Epithelial cell of prostate (primary cell): ENCODE measurements around the gene PRSS33.

ENCODE experiments used
- DNase-seq: peaks from one replicate; pipeline ENCODE4 v3.0.0-alpha.2; 2011; ENCODE audit warnings: low read depth, low spot score
- H3K27ac ChIP-seq: fragments of 450-650 bp; 2 replicates; pipeline ENCODE4 v1.5.1; 2017; ENCODE audit warnings: mild to moderate bottlenecking

The PRSS33 gene, protein sequence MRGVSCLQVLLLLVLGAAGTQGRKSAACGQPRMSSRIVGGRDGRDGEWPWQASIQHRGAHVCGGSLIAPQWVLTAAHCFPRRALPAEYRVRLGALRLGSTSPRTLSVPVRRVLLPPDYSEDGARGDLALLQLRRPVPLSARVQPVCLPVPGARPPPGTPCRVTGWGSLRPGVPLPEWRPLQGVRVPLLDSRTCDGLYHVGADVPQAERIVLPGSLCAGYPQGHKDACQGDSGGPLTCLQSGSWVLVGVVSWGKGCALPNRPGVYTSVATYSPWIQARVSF

DNA sequence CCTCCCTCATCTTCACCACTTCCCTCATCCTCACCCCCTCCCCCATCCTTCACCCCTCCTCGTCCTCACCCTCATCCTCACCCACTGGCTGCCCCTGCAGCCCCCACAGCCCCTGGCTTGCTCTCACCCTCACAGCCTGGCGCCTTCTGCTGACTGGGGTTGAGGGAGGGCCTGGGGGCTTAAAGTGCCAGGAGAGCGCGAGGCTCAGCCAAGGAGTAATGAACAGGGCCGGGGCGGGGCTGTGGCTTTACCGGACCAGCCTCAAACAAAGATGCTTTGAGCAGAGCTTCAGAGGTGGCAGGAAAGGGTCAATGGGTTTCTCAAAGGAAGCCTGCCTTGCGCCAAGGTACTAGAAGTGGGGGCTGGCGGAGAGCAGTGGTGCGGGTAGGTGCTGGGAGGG lies at the start of gene PRSS33:
Gene PRSS33 (minus strand): TSS at position 155 of the 400 bp plus-strand sequence. CDS start 1,013 bp downstream, outside the sequence.
- H3K27ac ChIP-seq, result no peak within 1 kb of the TSS
- no peak for DNase-seq

GRCh38 chr16:2836646-2837508 lies 49.5 kb upstream of the PRSS33 start:
- H3K27ac ChIP-seq, result peak overlapping the region; percentile 81
- no peak for DNase-seq

- peak overlapping the region; percentile 81 for H3K27ac ChIP-seq
- DNase-seq, result peak; percentile 91
These were observed 48.5 kb upstream of the PRSS33 start for GRCh38 chr16:2835638-2836493.

DNA sequence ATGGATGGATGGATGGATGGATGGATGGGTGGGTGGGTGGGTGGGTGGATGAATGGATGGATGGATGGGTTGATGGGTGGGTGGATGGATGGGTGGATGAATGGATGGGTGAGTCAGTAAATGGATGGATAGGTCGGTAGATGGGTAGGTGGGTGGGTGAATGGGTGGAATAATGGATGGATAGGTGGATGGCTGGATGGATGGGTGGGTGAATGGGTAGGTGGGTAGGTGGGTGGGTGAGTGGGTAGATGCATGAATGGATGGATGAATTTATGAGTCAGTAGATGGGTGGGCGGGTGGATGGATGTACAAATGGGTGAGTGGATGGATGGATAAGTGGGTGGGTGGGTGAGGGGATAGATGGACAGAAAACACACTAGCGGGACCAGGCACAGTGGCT lies 47.6 kb upstream of the PRSS33 start:
- DNase-seq, result no peak
- peak overlapping the region; percentile 81 for H3K27ac ChIP-seq

- DNase-seq, result no peak
- no peak overlapping the region for H3K27ac ChIP-seq
These were observed 46.4 kb upstream of the PRSS33 start for GRCh38 chr16:2833776-2834175.

GRCh38 chr16:2831203-2831602 lies 43.8 kb upstream of the PRSS33 start:
- DNase-seq, result no peak
- no peak overlapping the region for H3K27ac ChIP-seq

GRCh38 chr16:2830355-2830695 lies 43.0 kb upstream of the PRSS33 start:
- DNase-seq, result no peak

DNA sequence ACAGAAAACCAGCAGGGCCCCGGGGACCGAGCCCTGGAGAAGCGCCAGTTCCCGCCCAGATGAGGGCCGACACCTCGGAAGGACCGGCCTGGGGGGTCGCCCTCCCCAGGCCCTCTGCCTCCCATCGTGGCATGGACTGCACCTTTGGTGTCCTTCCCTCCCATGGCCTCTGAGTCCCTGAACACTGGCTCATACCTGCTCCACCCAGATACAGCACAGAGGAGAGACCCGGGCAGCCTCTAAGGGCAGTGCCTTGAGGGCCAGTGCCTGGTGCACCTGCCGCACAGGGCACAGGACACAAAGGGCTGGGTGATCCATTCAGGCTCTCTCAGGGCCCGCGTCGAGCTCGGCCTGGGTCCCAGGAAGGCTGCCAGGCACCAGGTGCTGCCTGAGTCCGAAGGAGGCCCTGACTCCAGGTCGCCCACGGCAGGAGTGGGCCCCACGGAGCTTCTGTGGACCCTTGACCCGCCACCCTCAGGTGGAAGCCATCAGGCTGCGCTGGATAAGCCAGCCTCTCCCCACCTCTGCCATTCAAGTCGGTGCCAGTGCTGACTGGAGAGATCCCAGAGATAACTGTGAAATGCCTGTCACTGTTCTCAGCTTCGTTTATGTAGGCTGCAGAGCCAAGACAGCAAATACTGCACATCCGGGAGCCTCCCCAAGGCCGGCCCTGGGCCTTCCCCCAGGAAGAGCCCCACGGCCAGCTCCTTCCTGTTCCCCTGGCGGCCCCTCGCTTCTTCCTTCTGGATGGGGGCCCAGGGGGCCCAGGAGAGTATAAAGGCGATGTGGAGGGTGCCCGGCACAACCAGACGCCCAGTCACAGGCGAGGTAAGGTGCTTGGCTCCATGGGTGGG lies 42.4 kb upstream of the PRSS33 start, which contains the start of gene ZG16B:
Gene ZG16B (plus strand): TSS at position 803 of the 854 bp plus-strand sequence. CDS start 139 bp downstream, outside the sequence.
- peak within 1 kb of the TSS; percentile 22 for H3K27ac ChIP-seq
- peak; percentile 51 for DNase-seq

More at GRCh38 chr16:2830355-2830695, 43.0 kb upstream of the PRSS33 start:
- H3K27ac ChIP-seq, result peak overlapping the region; percentile 22

- no peak overlapping the region for H3K27ac ChIP-seq
- no peak for DNase-seq
These were observed 41.6 kb upstream of the PRSS33 start for GRCh38 chr16:2828876-2829430.

DNA sequence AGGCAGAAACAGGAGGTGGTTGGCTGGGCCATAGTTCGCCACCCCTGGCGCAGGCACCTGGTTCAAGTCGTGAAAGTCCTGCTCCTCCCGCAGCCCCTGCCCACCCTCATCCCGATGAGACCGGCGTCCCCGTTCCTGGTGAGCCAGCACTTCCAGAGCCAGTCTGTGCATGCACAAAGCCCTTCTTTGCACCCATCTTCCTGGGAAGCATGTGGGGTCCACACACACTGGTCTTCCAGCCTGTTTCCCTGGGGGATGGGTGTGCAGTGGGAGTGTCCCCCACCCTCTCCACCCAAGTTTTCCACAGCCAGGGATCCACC lies 41.1 kb upstream of the PRSS33 start:
- no peak for DNase-seq
- no peak overlapping the region for H3K27ac ChIP-seq

DNA sequence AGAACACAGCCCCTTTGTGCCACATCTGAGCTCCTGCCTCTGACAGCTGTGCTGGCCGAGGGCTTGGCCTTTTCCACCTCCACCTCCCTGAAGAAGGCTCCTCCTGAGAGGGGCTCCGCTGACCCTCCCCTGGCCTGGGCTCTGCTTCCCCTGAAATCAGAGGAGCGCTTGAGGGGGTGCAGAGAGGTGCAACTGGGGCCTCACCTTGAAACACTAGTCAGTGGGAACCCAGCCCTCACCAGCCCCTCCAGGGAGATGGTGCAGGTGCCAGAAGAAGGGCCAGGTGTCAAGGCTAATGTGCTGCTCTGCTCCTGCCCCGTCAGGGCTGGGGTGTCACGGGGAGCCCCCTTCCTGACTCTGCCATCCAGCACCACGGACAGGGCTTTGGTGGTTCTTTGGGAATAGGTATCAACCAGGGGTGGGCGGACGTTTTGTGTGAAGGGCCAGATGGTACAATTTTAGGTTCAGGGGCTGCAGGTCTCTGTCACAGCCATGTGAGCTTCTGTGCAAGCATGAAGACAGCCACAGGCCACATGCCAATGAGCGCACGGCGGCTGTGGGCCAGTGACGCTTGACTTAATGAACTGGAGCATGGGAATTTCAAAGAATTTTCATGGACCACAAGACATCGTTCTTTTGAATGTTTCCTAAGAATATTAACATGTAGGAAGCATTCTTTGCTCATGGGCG lies 40.6 kb upstream of the PRSS33 start:
- no peak for DNase-seq

DNA sequence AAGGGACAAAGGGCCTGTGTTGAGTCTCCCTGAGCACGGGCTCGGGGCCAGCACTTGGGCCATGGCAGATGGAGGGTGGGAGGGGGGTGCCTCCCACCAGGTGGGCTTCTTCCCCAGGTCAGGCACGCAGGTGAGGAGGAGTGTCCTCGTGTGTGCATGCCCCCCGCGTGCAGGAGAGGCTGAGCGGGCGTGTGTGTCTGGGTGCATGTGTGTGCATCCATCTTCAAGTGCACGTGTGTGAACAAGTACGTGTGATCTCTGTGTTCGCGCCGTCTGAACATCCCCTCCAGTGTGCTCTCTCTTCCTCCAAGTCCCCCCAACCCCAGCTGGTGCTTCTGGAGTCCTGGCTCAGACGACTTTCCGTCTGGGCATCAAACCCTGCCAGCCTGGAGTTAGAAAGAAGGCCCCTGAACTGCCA lies 40.0 kb upstream of the PRSS33 start:
- H3K27ac ChIP-seq, result no peak overlapping the region
- no peak for DNase-seq

More for the DNA sequence above, 40.6 kb upstream of the PRSS33 start:
- no peak overlapping the region for H3K27ac ChIP-seq

GRCh38 chr16:2826591-2827373 lies 39.4 kb upstream of the PRSS33 start:
- H3K27ac ChIP-seq, result no peak overlapping the region
- no peak for DNase-seq

DNA sequence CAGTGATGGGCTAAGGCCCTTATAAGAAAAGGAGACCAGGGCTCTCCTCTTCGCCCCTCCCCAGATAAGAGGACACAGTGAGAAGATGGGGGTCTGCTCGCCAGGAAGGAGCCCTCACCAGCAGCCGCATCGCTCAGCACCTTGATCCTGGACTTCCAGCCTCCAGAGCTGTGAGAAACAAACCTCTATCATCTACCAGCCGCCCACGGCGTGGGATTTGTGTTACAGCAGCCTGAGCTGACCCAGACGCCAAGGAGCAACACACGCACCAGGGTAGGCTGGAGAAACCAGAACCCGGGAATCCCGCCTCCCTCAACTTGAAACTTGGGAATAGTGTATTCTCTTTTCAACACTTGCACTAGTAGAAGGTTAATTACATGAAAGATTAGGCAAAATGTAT lies 38.5 kb upstream of the PRSS33 start:
- H3K27ac ChIP-seq, result no peak overlapping the region
- DNase-seq, result no peak

GRCh38 chr16:2825049-2825742 lies 37.8 kb upstream of the PRSS33 start:
- DNase-seq, result no peak
- H3K27ac ChIP-seq, result no peak overlapping the region

GRCh38 chr16:2824626-2825025 lies 37.3 kb upstream of the PRSS33 start:
- no peak for DNase-seq
- H3K27ac ChIP-seq, result no peak overlapping the region

DNA sequence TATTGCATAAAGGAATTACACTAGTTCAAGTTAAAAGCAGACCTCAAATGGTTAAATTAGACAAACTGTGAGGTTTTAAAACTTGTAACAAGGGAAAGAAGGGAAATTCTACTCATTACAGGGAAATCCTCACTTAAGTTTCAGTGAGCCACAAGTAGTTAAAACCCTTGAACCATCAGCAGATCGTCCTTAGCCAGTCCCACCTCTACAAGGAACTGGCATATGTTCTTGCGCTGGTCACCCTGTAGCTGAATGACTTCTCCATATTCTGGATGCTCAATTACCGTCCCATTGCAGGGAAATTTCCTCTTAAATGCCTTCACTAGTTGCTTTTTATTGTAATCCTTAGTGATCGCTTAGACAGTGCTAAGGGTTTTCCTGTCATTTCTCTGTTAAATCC lies 35.1 kb upstream of the PRSS33 start:
- H3K27ac ChIP-seq, result no peak overlapping the region
- DNase-seq, result no peak

- DNase-seq, result no peak
- no peak overlapping the region for H3K27ac ChIP-seq
These were observed 34.8 kb upstream of the PRSS33 start for GRCh38 chr16:2822158-2822495.
